NCI-H2107 treated with DMSO at 0.1 percent for 48 hours (cell line): ENCODE results near the gene ZFR.
"Not testable (repeated sequence)": the region's sequence is repeated elsewhere in the genome, so short reads cannot be mapped to it uniquely, and the experiment has no call there.

Experiments
- DNase-seq: peaks from one replicate; lab custom pipeline; 2025; ENCODE audit not compliant: unreplicated experiment; lab: John Stamatoyannopoulos, UW

The ZFR gene

GRCh38 chr5:32413466-32414263 is 30.9 kb downstream of the ZFR start:
- DNase-seq: no peak

- no peak for DNase-seq
These were observed 33.9 kb downstream of the ZFR start for GRCh38 chr5:32410630-32411029.

- DNase-seq: no peak
These were observed 37.9 kb downstream of the ZFR start for GRCh38 chr5:32406650-32407049.

- no peak for DNase-seq
These were observed 39.0 kb downstream of the ZFR start for GRCh38 chr5:32405507-32405906.

GRCh38 chr5:32403760-32404159 is 40.8 kb downstream of the ZFR start:
- no peak for DNase-seq

GRCh38 chr5:32400401-32400800 is 44.1 kb downstream of the ZFR start:
- DNase-seq: no peak

GRCh38 chr5:32398754-32399153 is 45.8 kb downstream of the ZFR start:
- DNase-seq: not testable (repeated sequence)

GRCh38 chr5:32394981-32395380 is 49.6 kb downstream of the ZFR start:
- no peak for DNase-seq

- DNase-seq: no peak
These were observed 52.5 kb downstream of the ZFR start for GRCh38 chr5:32392039-32392438.

- no peak for DNase-seq
These were observed 53.5 kb downstream of the ZFR start for GRCh38 chr5:32390819-32391591.

- DNase-seq: no peak
These were observed 56.0 kb downstream of the ZFR start for GRCh38 chr5:32388432-32389129.

GRCh38 chr5:32387841-32388240 is 56.7 kb downstream of the ZFR start:
- DNase-seq: no peak

GRCh38 chr5:32387211-32387610 is 57.3 kb downstream of the ZFR start:
- DNase-seq: no peak

GRCh38 chr5:32384621-32385020 is 59.9 kb downstream of the ZFR start:
- DNase-seq: no peak

- DNase-seq: no peak
These were observed 61.0 kb downstream of the ZFR start for GRCh38 chr5:32383586-32383985.

GRCh38 chr5:32383065-32383464 is 61.5 kb downstream of the ZFR start:
- DNase-seq: no peak

- DNase-seq: no peak
These were observed 65.1 kb downstream of the ZFR start for GRCh38 chr5:32379421-32379820.

- DNase-seq: no peak
These were observed 65.6 kb downstream of the ZFR start for GRCh38 chr5:32378966-32379365.

- no peak for DNase-seq
These were observed 74.9 kb downstream of the ZFR start for GRCh38 chr5:32369542-32370155.

GRCh38 chr5:32369032-32369431 is 75.5 kb downstream of the ZFR start:
- DNase-seq: no peak

- DNase-seq: not testable (repeated sequence)
These were observed 77.3 kb downstream of the ZFR start for GRCh38 chr5:32367271-32367670.
